IMR-90 (cell line): ENCODE results near the gene CES4A. TPM values are rescaled to one million over a fixed set of nuclear protein-coding genes. Genes with fewer than 3 reads are reported as not detected.

Experiments
- ATAC-seq: fragments of 200-7000 bp; cut with Tn5 transposase; 2 replicates; pipeline ENCODE4 v1.9.1; 2020; ENCODE audit warnings: low read depth, mild to moderate bottlenecking, moderate library complexity
- BruUV-seq: library from RNA; stranded (reverse); fragments of 400-500 nt; replicated peaks from 2 replicates; lab custom pipeline; 2021; lab: Mats Ljungman, UMichigan
- CTCF ChIA-PET: fragments of 300-600 bp; formaldehyde crosslinking; extraction: SDS; loops from one replicate; lab custom pipeline; 2021; ENCODE audit warnings: antibody characterized with exemption; lab: Yijun Ruan, JAX
- POLR2A ChIA-PET: fragments of 300-600 bp; sonication (Branson Sonifier 250); formaldehyde crosslinking; loops from one replicate; lab custom pipeline; 2022; ENCODE audit warnings: antibody characterized with exemption; ENCODE audit not compliant: unreplicated experiment; lab: Charles Lee
- DNase-seq: peaks from one replicate; pipeline ENCODE4 v3.0.0; 2013
- H2AFZ ChIP-seq: replicated peaks from 2 replicates; pipeline ENCODE3; 2013; ENCODE audit warnings: low read length, mild to moderate bottlenecking; ENCODE audit not compliant: poor library complexity
- H2AK5ac ChIP-seq: 2 replicates; pipeline ENCODE4 v1.6.1; 2013; ENCODE audit warnings: low read depth, low read length, inconsistent platforms
- H2AK9ac ChIP-seq: replicated peaks from 2 replicates; pipeline ENCODE3; 2013; ENCODE audit warnings: mild to moderate bottlenecking, low read depth, low read length, moderate library complexity; ENCODE audit not compliant: poor library complexity
- H2BK120ac ChIP-seq: 2 replicates; pipeline ENCODE4 v1.6.1; 2013; ENCODE audit warnings: low read depth, low read length, inconsistent platforms
- H2BK15ac ChIP-seq: 3 replicates; pipeline ENCODE4 v1.6.1; 2013; ENCODE audit warnings: low read depth, low read length, inconsistent platforms
- H2BK20ac ChIP-seq: 2 replicates; pipeline ENCODE4 v1.6.1; 2013; ENCODE audit warnings: low read depth, mild to moderate bottlenecking, inconsistent platforms, low read length, moderate library complexity
- H2BK5ac ChIP-seq: 2 replicates; pipeline ENCODE4 v1.6.1; 2013; ENCODE audit warnings: mild to moderate bottlenecking, low read depth, low read length, inconsistent platforms; ENCODE audit not compliant: poor library complexity, severe bottlenecking
- H3K14ac ChIP-seq: replicated peaks from 2 replicates; pipeline ENCODE4 v1.6.1; 2013; ENCODE audit warnings: low read depth, low read length, inconsistent platforms
- H3K18ac ChIP-seq: 2 replicates; pipeline ENCODE4 v1.6.1; 2013; ENCODE audit warnings: low read depth, low read length, control low read depth
- H3K23ac ChIP-seq: 2 replicates; pipeline ENCODE4 v1.6.1; 2013; ENCODE audit warnings: low read depth, low read length, inconsistent platforms
- H3K27ac ChIP-seq: 2 replicates; pipeline ENCODE4 v1.5.1; 2013; ENCODE audit warnings: mild to moderate bottlenecking, control low read depth, low read length; ENCODE audit not compliant: insufficient read depth
- H3K27me3 ChIP-seq: 2 replicates; pipeline ENCODE4 v1.6.1; 2013; ENCODE audit warnings: low read length; ENCODE audit not compliant: control insufficient read depth, insufficient read depth
- H3K36me3 ChIP-seq: 2 replicates; pipeline ENCODE4 v1.6.1; 2013; ENCODE audit warnings: low read length, mixed read lengths; ENCODE audit not compliant: control insufficient read depth, insufficient read depth
- H3K4ac ChIP-seq: 2 replicates; pipeline ENCODE4 v1.6.1; 2013; ENCODE audit warnings: low read depth, low read length, inconsistent platforms
- H3K4me1 ChIP-seq: 2 replicates; pipeline ENCODE4 v1.6.1; 2013; ENCODE audit warnings: low read length, mixed read lengths; ENCODE audit not compliant: control insufficient read depth, insufficient read depth
- H3K4me2 ChIP-seq: 2 replicates; pipeline ENCODE4 v1.6.1; 2013; ENCODE audit warnings: low read depth, mild to moderate bottlenecking, control low read depth, low read length, moderate library complexity
- H3K4me3 ChIP-seq: 2 replicates; pipeline ENCODE4 v1.5.1; 2013; ENCODE audit warnings: low read depth, mild to moderate bottlenecking, control low read depth, low read length, moderate library complexity; ENCODE audit not compliant: insufficient read depth
- H3K56ac ChIP-seq: 2 replicates; pipeline ENCODE4 v1.6.1; 2013; ENCODE audit warnings: low read length, inconsistent platforms; ENCODE audit not compliant: insufficient read depth; ENCODE audit errors: extremely low read depth
- H3K79me1 ChIP-seq, 2 experiments: 2 replicates each; pipeline ENCODE4 v1.6.1; 2013; ENCODE audit warnings: low read length in 2 of 2, inconsistent platforms in 1 of 2, low read depth in 1 of 2
- H3K9ac ChIP-seq: 2 replicates; pipeline ENCODE4 v1.6.1; 2013; ENCODE audit warnings: low read depth, low read length, control low read depth
- H3K9me1 ChIP-seq: 2 replicates; pipeline ENCODE4 v1.6.1; 2013; ENCODE audit warnings: low read length, inconsistent platforms; ENCODE audit not compliant: insufficient read depth
- H3K9me3 ChIP-seq: 2 replicates; pipeline ENCODE4 v1.6.1; 2013; ENCODE audit warnings: low read length; ENCODE audit not compliant: control insufficient read depth, insufficient read depth
- H4K20me1 ChIP-seq: 2 replicates; pipeline ENCODE4 v1.6.1; 2013; ENCODE audit warnings: low read length, inconsistent platforms; ENCODE audit not compliant: insufficient read depth
- H4K5ac ChIP-seq: 2 replicates; pipeline ENCODE4 v1.6.1; 2013; ENCODE audit warnings: mild to moderate bottlenecking, low read depth, low read length, control low read depth
- H4K8ac ChIP-seq, 2 experiments: 2 replicates each; pipeline ENCODE4 v1.6.1; 2013; ENCODE audit warnings: low read depth in 2 of 2, low read length in 2 of 2, control low read depth in 1 of 2, inconsistent platforms in 1 of 2
- H4K91ac ChIP-seq: 2 replicates; pipeline ENCODE4 v1.6.1; 2013; ENCODE audit warnings: low read depth, low read length, inconsistent platforms; ENCODE audit not compliant: insufficient read depth
- BHLHE40 ChIP-seq: fragments of 150-350 bp; IDR thresholded peaks from 2 replicates; pipeline ENCODE4 v1.6.1; 2016; ENCODE audit warnings: mild to moderate bottlenecking, low read depth, low read length
- CEBPB ChIP-seq: IDR thresholded peaks from 2 replicates; pipeline ENCODE4 v1.6.1; 2012; ENCODE audit warnings: low read depth, low read length, improper control_type of control experiment
- FOS ChIP-seq: fragments of 150-350 bp; IDR thresholded peaks from 2 replicates; pipeline ENCODE4 v1.6.1; 2016; ENCODE audit warnings: low read depth, low read length
- MAFK ChIP-seq: IDR thresholded peaks from 2 replicates; pipeline ENCODE4 v1.6.1; 2012; ENCODE audit warnings: low read depth, low read length, improper control_type of control experiment
- NFE2L2 ChIP-seq: fragments of 150-350 bp; IDR thresholded peaks from 2 replicates; pipeline ENCODE4 v1.6.1; 2016; ENCODE audit warnings: low read depth, mild to moderate bottlenecking, low read length
- POLR2A ChIP-seq: IDR thresholded peaks from 2 replicates; pipeline ENCODE4 v1.6.1; 2012; ENCODE audit warnings: mild to moderate bottlenecking, low read depth, low read length
- RFX5 ChIP-seq: IDR thresholded peaks from 2 replicates; pipeline ENCODE4 v1.8.0; 2012; ENCODE audit warnings: low read depth, mild to moderate bottlenecking, low read length, moderate library complexity
- WGBS, 2 experiments: methylation state at CpG; one replicate each; pipeline versions ENCODE4 v1.1.5 to v1.1.7; 2013; ENCODE audit warnings: missing lambda C conversion rate in 2 of 2; ENCODE audit not compliant: insufficient read length in 1 of 2; ENCODE audit errors: extremely low coverage in 2 of 2; 5-methylcytosine and 5-hydroxymethylcytosine counted together
- dilution Hi-C: fragments of 300-500 bp; cut with HindIII; formaldehyde crosslinking; loops from one replicate; pipeline ENCODE4 v1.14.3; 2018; ENCODE audit warnings: low sequenced_read_pairs; ENCODE audit not compliant: unreplicated experiment
- in situ Hi-C: fragments of 300-500 bp; cut with MboI; formaldehyde crosslinking; loops from 3 replicates; pipeline ENCODE4 v1.14.3; 2019; ENCODE audit warnings: low sequenced_read_pairs, inconsistent platforms, mixed read lengths
- intact Hi-C: fragments of 100-400 bp; cut with micrococcal nuclease; formaldehyde crosslinking; loops from 2 replicates; pipeline ENCODE4 v1.10.0; 2022
- polyA plus RNA-seq, 3 experiments: library from polyadenylated mRNA; depleted of rRNA; stranded (reverse); fragments of >200 nt; gene quantifications; 2 replicates each; pipeline ENCODE4 v1.2.3, GENCODE V29; 2012; ENCODE audit warnings: low replicate concordance in 1 of 3
- total RNA-seq: library from RNA; depleted of rRNA; stranded (reverse); fragments of >200 nt; gene quantifications from 2 replicates; pipeline ENCODE4 v1.2.3, GENCODE V29; 2012
- TF ChIP-seq, protein P1 (sequence below): fragments of 150-350 bp; IDR thresholded peaks from 2 replicates; pipeline ENCODE4 v1.6.1; 2016; ENCODE audit warnings: low read depth, mild to moderate bottlenecking, low read length, moderate library complexity, borderline replicate concordance

CES4A gene
- total and polyA plus RNA-seq, 2 of the 4 experiments (the other 2 are of a cell fraction) = 0.72 to 4.7 TPM

DNA sequence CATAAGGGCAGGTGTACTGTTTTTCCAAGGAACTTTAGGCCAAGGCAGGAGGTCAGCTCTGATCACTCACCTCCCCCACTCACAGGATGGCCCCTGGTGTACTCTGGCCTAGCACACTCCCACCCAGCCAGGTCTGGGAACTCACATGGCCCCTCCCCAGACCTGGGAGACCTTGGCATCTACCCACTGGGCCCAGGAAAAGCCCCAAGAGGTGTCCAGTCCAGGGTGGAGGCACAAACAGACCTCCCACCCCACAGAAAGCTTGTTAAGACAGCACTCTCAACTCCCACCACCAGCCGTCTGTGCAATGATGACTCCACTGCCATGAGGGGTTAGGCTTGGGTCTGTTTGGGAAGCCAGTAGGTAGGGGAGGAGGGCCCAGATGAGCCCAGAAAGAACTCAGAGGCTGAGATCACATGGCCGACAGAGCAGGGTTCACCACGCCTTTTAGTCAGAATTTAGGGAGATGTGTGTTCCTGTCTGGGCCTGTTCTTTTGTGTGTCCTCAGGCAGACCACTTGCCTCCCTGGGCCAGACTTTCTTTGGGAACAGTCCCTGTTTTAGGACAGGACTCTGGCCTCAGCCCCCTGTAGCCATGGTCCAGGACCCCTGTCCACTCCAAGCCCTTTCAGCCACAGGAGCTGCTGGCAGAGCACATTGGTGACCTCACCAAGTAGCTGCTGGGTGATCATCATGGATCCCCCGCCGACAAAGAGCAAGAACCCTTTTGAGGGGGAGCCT lies 28.5 kb downstream of the CES4A start:
- Histone ChIP-seq H3K36me3 (no peaks in the 10 kb centered on the region), H3K4me1 (peaks cover 4% of the 10 kb centered on the region; the same call in 1 of the 2 replicates), H4K5ac (no peak overlapping the region), H3K23ac (no peak overlapping the region), H2BK15ac (no peak overlapping the region), H2BK120ac (no peak overlapping the region), H3K9me3 (no peaks in the 10 kb centered on the region), H4K91ac (no peak overlapping the region), H2AFZ (no peak overlapping the region), H4K8ac (no peak overlapping the region), H3K27ac (no peak overlapping the region), H2AK5ac (no peak overlapping the region), H3K4me2 (no peak overlapping the region), H3K9me1 (0 out of 2 replicates have a peak, but pooled peaks cover 2% of the 10 kb centered on the region), H3K9ac (no peak overlapping the region), H3K27me3 (peaks cover 2% of the 10 kb centered on the region; the same call in 1 of the 2 replicates), H2BK5ac (no peak overlapping the region), H4K20me1 (no peaks in the 10 kb centered on the region), H2AK9ac (peak overlapping the region; percentile 55), H2BK20ac (no peak overlapping the region), H3K4ac (no peak overlapping the region), H3K18ac (no peak overlapping the region), H3K14ac (no peak overlapping the region), H3K4me3 (no peak overlapping the region), H3K79me1 (no peaks in the 10 kb centered on the region), H3K56ac (no peak overlapping the region)
- in situ Hi-C loops = no loop called here
- intact Hi-C loops = loop anchor here (10.0 kb wide), 1 partner anchor 168 kb away; the partner anchor contains the start of gene MATCAP1
- dilution Hi-C loops = no loop called here
- TF ChIP-seq RFX5 (no peak), CEBPB (no peak), MAFK (no peak), BHLHE40 (no peak), NFE2L2 (no peak), POLR2A (no peak), FOS (no peak)
- TF ChIP-seq, protein P1, sequence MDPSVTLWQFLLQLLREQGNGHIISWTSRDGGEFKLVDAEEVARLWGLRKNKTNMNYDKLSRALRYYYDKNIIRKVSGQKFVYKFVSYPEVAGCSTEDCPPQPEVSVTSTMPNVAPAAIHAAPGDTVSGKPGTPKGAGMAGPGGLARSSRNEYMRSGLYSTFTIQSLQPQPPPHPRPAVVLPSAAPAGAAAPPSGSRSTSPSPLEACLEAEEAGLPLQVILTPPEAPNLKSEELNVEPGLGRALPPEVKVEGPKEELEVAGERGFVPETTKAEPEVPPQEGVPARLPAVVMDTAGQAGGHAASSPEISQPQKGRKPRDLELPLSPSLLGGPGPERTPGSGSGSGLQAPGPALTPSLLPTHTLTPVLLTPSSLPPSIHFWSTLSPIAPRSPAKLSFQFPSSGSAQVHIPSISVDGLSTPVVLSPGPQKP = no peak
- DNase-seq (no peak), ATAC-seq (no peak)
- BruUV-seq = no TSS peak
- ChIA-PET CTCF (interaction anchor here (1.2 to 2.9 kb wide), 3 partner anchors 84 to 138 kb away, joined by 4 to 22 read pairs (median 15); no protein-coding TSS in a partner anchor), POLR2A (no interaction called here)
- no CpG with 5 or more reads among the region's 5 CpGs for WGBS, 2 experiments
